ENCODE measurements around the gene TGM5.
A peak's percentile ranks its signal among the peaks of the same experiment; 100 is the strongest.

TGM5 gene

GRCh38 chr15:43186003-43186353, 80.8 kb downstream of the TGM5 start:
- FAIRE-seq (peak; percentile 90), DNase-seq (ENCODE audit: insufficient read length, low spot score) (no peak)
- no peak for TF ChIP-seq TAF1 (IDR thresholded peaks at IDR 0.05; ENCODE audit: low read depth, low read length)
- TF ChIP-seq SPI1 (IDR thresholded peaks at IDR 0.05; ENCODE audit: low read depth, low read length) = no peak
- no peak for TF ChIP-seq POLR2A (IDR thresholded peaks at IDR 0.05; ENCODE audit: low read depth, low read length)
- no peak for TF ChIP-seq PAX5 (IDR thresholded peaks at IDR 0.05; ENCODE audit: insufficient read depth, low read length, severe bottlenecking)
- TF ChIP-seq POLR2AphosphoS5 (IDR thresholded peaks at IDR 0.05; ENCODE audit: low read depth, low read length) = no peak
- no peak for TF ChIP-seq POU2F2 (IDR thresholded peaks at IDR 0.05; ENCODE audit: low read depth, low read length)

- FAIRE-seq = peak; percentile 98
- peak; percentile 92 for DNase-seq (ENCODE audit: insufficient read length, low spot score)
- TF ChIP-seq PAX5 (IDR thresholded peaks at IDR 0.05; ENCODE audit: insufficient read depth, low read length, severe bottlenecking) = no peak
- TF ChIP-seq POU2F2 (IDR thresholded peaks at IDR 0.05; ENCODE audit: low read depth, low read length) = peak; percentile 76; the same call in 1 of the 2 replicates
- TF ChIP-seq POLR2A (IDR thresholded peaks at IDR 0.05; ENCODE audit: low read depth, low read length) = peak; percentile 94
- TF ChIP-seq TAF1 (IDR thresholded peaks at IDR 0.05; ENCODE audit: low read depth, low read length) = peak; percentile 73
- TF ChIP-seq SPI1 (IDR thresholded peaks at IDR 0.05; ENCODE audit: low read depth, low read length) = peak; percentile 41
- peak; percentile 96 for TF ChIP-seq POLR2AphosphoS5 (IDR thresholded peaks at IDR 0.05; ENCODE audit: low read depth, low read length)
These were observed 81.3 kb downstream of the TGM5 start, which contains the start of gene CCNDBP1 for GRCh38 chr15:43185157-43186002. TSS of gene CCNDBP1 (plus strand) at chr15:43185403. CDS start at chr15:43185499, 96 bp downstream.

GRCh38 chr15:43184407-43185124, 82.2 kb downstream of the TGM5 start:
- FAIRE-seq (no peak), DNase-seq (ENCODE audit: insufficient read length, low spot score) (no peak)
- no peak for TF ChIP-seq SPI1 (IDR thresholded peaks at IDR 0.05; ENCODE audit: low read depth, low read length)
- TF ChIP-seq TAF1 (IDR thresholded peaks at IDR 0.05; ENCODE audit: low read depth, low read length) = no peak
- TF ChIP-seq POU2F2 (IDR thresholded peaks at IDR 0.05; ENCODE audit: low read depth, low read length) = no peak
- no peak for TF ChIP-seq PAX5 (IDR thresholded peaks at IDR 0.05; ENCODE audit: insufficient read depth, low read length, severe bottlenecking)
- no peak for TF ChIP-seq POLR2AphosphoS5 (IDR thresholded peaks at IDR 0.05; ENCODE audit: low read depth, low read length)
- TF ChIP-seq POLR2A (IDR thresholded peaks at IDR 0.05; ENCODE audit: low read depth, low read length) = no peak

- FAIRE-seq = no peak
- TF ChIP-seq POLR2A (IDR thresholded peaks at IDR 0.05; ENCODE audit: low read depth, low read length) (no peak), SPI1 (IDR thresholded peaks at IDR 0.05; ENCODE audit: low read depth, low read length) (no peak), POU2F2 (IDR thresholded peaks at IDR 0.05; ENCODE audit: low read depth, low read length) (no peak), POLR2AphosphoS5 (IDR thresholded peaks at IDR 0.05; ENCODE audit: low read depth, low read length) (no peak), PAX5 (IDR thresholded peaks at IDR 0.05; ENCODE audit: insufficient read depth, low read length, severe bottlenecking) (no peak), TAF1 (IDR thresholded peaks at IDR 0.05; ENCODE audit: low read depth, low read length) (no peak)
- DNase-seq (ENCODE audit: insufficient read length, low spot score) = no peak
These were observed 83.5 kb downstream of the TGM5 start for GRCh38 chr15:43183270-43183669.

Measured in GM12891 (cell line).